GM21360 (cell line): ENCODE results near the gene VASH1.
"Not testable (repeated sequence)": the region's sequence is repeated elsewhere in the genome, so short reads cannot be mapped to it uniquely, and the experiment has no call there.

Experiments used
- ATAC-seq: cut with Tn5 transposase; IDR thresholded peaks from one replicate; pipeline ENCODE4 v1.9.1; 2021; ENCODE audit warnings: mild to moderate bottlenecking, moderate library complexity; ENCODE audit not compliant: unreplicated experiment

The VASH1 gene

GRCh38 chr14:76761136-76761959 lies at the start of gene VASH1:
VASH1 (plus strand) TSS chr14:76761468; CDS start chr14:76762822, 1,354 bp downstream.
- peak; percentile 66 for ATAC-seq

GRCh38 chr14:76713121-76713520 lies 48.1 kb upstream of the VASH1 start:
- ATAC-seq = no peak

GRCh38 chr14:76714470-76714869 lies 46.8 kb upstream of the VASH1 start:
- ATAC-seq = no peak

GRCh38 chr14:76715101-76715500 lies 46.2 kb upstream of the VASH1 start:
- ATAC-seq = no peak

GRCh38 chr14:76715511-76716081 lies 45.7 kb upstream of the VASH1 start:
- no peak for ATAC-seq

- ATAC-seq = no peak
Measured at GRCh38 chr14:76716285-76716684, 45.0 kb upstream of the VASH1 start.

- no peak for ATAC-seq
Measured at GRCh38 chr14:76717508-76718290, 43.6 kb upstream of the VASH1 start.

GRCh38 chr14:76718306-76719040 lies 42.8 kb upstream of the VASH1 start:
- ATAC-seq = no peak

GRCh38 chr14:76719666-76720065 lies 41.6 kb upstream of the VASH1 start:
- ATAC-seq = no peak

- ATAC-seq = peak; percentile 48
Measured at GRCh38 chr14:76720382-76720813, 40.9 kb upstream of the VASH1 start.

GRCh38 chr14:76721506-76721905 lies 39.8 kb upstream of the VASH1 start:
- ATAC-seq = not testable (repeated sequence)

- no peak for ATAC-seq
Measured at GRCh38 chr14:76724651-76725550, 36.4 kb upstream of the VASH1 start.

GRCh38 chr14:76726551-76726970 lies 34.7 kb upstream of the VASH1 start:
- no peak for ATAC-seq

- ATAC-seq = no peak
Measured at GRCh38 chr14:76727384-76727783, 33.9 kb upstream of the VASH1 start.

- ATAC-seq = no peak
Measured at GRCh38 chr14:76727901-76728300, 33.4 kb upstream of the VASH1 start.

GRCh38 chr14:76729258-76729657 lies 32.0 kb upstream of the VASH1 start:
- ATAC-seq = no peak

- ATAC-seq = no peak
Measured at GRCh38 chr14:76729953-76730505, 31.2 kb upstream of the VASH1 start.

- ATAC-seq = not testable (repeated sequence)
Measured at GRCh38 chr14:76734501-76734900, 26.8 kb upstream of the VASH1 start.

- ATAC-seq = no peak
Measured at GRCh38 chr14:76736514-76736913, 24.8 kb upstream of the VASH1 start.

GRCh38 chr14:76741074-76741473 lies 20.2 kb upstream of the VASH1 start:
- ATAC-seq = no peak
